ENCODE measurements around the gene NCOA7.

NCOA7 gene

DNA sequence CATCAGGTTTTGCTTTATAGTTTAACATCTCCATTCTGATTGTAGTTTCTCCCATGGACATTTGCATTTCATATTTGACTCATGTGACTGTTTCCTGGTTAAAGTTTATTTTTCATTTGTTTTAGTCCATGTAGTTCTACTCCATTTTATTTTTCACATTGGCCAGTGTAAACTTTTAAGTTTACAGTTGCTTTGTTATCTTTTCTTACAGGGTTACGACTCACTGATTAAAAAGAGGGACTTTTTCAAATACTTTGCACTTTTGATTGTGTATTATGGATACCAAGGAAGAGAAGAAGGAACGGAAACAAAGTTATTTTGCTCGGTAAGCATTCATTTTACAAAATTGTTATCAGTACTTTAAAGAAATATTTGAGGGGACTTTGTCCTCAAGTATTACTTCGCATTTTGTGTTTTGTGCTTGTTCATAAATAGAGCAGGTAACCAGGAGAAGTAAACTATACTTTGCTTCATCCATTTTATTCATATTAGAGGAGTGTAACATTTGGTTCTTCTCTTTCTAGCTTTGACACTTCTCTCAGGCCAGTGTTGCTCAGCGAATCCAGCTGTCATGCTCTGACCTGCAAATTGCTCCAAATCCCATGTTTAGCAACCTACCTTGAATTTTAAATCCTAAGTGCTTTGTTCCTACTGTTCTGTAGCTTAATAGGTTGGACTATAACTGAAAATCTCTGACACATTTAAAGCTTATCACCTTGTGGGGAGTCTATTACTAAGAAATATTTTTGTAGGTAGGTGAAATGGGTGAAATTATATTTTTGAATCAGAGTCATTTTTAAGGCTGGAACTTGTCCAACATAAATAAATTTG is 24.5 kb downstream of the NCOA7 start:
- no peak for DNase-seq

DNA sequence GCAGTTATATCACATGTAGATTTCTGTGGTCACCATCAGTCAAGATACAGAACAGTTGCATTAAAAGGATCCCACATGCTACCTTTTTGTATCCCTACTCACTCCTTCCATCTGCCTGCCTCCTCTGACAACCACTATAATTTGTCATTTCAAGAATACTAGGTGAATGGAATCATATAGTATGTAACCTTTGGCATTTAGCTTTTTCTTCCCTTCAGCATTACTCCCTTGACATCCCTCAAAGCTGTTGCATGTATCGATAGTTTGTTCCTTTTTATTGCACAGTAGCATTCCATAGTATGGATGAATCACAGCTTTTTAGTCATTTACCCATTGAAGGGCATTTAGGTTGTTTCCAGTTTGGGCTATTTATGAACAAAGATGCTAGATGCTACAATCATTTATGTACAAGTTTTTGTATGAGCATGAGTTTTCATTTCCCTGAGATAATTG is 26.1 kb downstream of the NCOA7 start:
- no peak for DNase-seq

DNA sequence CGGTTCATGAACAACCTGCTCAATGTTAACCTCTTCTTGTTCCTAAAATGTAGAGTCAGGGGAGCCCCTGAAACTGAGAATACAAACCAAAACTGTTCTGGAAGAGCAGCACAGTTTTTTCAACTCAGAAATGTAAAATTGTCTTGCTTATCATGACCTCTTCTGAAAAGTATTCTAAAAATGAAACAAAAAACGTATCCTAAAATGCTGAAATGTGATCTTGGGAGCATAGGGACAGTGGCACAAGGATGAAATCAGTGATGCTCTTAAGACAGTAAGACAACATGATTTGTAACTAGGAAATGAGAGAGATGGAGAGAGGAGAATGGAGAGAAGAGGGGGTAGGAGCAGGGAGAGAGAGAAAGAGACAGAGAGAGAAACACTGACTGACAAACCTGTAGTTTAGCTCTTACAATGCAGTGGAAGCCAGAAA is 27.5 kb downstream of the NCOA7 start:
- no peak for DNase-seq

DNA sequence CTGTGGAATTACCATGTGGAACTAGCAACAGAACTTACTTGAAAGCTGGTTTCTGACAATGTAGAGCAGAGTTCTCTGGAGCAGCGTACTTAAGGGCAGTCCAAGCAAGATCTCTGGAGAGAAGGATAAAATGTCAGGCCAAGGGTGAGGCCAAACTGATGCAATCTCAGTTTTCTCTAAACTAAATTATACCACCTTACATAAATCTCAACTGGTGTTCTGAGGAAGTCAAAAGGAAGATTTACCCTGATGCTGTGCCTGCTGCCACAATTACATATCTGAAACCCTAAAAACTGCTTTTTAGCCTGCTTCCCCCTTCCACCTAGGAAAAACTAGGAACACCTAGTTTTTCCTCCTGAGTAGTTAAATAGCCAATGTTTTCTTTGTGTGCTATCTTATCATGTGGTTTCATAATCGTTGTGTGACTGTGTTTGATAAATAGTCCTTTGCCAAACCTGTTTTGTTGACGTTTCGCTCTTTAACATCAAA is 28.1 kb downstream of the NCOA7 start:
- DNase-seq, result no peak

DNA sequence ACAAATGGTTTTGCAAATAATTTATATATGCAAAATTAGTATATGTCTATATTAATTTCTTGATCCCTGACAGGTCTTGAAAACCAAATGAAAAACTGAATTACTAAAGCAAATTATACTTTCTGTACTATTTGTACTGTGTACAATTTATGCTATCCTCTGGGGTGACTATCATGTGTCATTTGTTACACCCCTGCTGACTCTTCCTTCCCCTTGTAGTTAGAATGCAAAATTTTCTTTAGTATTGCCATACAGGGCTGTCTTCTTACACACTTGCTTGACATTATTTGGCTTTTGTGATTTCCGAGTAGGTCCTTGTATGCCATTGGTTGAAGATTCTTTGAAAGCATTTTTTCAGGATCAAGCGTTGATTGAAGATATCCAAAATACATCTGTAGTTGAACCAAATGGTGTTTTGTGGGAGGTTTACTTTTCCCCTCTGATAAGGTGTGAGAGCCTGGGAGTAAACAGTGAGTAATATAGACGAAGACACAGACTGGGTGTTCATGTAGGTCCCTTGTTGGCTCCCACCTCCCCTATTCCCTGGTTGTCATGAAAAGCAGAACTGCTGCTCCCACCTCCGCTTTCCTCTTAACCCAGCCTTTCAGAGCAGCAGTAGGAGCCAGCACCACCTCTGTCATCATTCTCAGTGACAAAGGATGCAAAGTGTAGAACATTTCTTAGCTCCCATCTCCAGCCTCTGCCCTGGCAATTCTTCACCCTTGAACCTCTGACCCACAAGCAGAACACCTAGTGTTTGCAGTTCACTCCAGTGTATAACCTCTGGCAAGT is 29.0 kb downstream of the NCOA7 start:
- no peak for DNase-seq

DNA sequence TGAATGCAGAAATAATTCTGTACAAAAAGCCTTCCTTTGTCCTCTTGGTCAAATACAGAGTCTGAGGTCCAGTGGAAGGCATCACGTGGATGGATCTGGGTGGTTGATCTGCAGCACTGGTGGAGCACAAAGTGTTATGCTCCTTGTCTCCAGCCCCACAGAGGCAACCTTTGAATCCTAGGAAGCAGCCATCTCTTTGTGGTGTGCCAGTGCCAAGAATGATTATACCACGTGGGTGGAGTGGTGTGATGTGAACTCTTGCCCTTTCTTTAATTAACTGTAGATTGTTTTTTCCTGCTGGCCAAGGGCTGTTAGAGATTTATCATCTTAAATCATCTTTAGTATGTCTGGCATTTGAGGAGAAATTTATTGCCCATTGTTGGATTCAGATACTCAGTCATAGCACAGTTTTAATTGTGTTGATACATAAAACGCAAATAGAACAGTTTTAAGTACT is 31.1 kb downstream of the NCOA7 start:
- no peak for DNase-seq

DNA sequence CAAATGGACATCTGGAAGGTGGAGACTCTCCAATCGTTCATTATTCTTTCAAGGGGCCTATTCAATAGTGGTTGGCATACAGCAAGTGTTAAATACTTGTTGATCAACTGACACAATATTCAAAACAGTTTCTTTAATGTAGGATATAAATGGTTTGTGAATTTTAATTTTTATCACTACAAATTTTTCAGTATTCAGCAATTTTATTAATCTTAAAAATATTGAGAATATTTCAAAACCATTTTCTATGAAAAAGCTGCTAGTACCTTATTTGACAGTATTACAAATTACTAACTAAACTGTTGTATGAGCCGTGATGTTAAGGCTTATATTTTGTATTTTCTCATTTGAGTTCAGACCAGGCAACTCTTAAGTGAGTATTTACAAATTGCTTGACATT is 32.4 kb downstream of the NCOA7 start:
- no peak for DNase-seq

DNA sequence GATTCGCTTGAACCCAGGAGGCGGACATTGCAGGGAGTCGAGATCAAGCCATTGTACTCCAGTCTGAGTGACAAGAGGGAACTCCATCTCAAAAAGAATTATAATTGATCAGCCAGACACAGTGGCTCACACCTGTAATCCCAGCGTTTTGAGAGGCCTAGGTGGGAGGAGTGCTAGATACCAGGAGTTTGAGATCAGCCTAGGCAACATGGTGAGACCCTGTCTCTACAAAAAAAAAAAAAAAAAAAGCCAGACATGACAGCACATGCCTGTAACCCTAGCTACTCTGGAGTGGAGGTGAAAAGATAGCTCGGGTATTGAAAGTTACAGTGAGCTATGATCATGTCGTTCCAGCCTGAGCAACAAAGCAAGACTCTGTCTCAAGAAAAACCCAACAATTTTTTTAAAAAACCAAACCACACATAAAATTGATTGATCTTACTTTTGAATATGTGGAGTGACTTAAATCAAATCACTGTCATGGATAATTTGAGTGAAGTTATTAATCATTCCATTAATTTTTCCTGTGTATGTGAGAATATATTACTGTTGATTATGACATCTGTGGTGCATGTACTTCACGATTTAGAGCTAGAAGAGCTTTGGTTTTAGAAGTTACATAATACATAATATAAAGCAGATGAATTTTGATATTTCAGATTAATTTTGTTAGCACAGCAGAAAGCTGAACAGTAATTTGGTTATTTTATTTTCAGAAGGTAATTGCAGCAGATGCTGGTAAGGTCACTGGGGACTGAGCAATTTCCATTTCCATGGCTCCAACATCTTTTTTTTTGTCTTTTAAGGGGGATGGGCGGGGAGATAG is 34.4 kb downstream of the NCOA7 start:
- DNase-seq, result no peak

DNA sequence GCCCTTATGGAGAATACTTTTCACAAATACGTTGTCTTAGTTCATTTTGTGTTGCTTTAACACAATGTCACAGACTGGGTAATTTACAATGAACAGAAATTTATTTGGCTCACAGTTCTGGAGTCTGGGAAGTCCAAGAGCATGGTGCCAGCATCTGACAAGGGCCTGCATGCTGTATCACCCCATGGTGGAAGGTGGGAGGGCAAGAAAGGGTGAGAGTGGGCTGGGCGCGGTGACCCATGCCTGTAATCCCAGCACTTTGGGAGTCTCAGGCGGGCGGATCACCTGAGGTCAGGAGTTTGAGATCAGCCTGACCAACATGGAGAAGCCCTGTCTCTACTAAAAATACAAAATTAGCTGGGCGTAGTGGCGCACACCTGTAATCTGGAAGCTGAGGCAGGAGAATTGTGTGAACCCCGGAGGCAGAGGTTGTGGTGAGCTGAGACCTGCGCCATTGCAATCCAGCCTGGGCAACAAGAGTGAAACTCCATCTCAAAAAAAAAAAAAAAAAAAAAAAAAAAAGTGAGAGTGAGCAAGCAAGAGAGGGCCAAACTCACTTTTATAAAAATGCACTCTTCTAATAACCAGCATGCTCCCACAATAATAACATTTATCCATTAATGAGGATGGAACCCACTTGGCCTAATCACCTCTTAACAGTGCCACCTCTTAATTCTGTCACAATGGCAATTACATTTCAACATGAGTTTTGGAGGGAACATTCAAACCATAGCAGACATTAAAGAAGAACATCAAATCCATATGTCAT is 36.1 kb downstream of the NCOA7 start:
- DNase-seq, result no peak

DNA sequence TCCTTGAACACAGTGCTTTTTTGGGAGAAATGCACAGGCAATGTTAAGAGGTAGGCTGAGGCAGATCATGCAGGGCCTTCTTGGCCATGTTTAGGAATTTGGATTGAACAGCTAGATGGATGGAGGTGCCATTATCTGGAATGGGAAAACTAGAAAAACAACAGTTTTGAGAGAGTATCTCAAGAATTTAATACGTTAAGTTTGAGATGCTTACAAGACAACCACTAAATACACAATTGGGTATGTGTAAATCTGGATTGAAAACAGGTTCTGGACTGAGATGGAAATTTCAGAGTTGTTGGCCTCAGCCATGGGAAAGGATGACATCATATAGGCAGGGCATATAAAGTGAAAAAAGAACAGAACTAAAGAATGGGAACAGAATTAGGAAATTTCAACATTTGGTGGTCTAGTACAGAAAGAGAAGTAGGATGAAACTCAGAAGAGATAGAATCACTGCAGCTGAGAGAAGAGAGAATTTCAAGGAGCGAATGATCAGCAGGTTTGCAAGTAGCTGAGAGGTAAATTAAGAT is 37.1 kb downstream of the NCOA7 start:
- no peak for DNase-seq

DNA sequence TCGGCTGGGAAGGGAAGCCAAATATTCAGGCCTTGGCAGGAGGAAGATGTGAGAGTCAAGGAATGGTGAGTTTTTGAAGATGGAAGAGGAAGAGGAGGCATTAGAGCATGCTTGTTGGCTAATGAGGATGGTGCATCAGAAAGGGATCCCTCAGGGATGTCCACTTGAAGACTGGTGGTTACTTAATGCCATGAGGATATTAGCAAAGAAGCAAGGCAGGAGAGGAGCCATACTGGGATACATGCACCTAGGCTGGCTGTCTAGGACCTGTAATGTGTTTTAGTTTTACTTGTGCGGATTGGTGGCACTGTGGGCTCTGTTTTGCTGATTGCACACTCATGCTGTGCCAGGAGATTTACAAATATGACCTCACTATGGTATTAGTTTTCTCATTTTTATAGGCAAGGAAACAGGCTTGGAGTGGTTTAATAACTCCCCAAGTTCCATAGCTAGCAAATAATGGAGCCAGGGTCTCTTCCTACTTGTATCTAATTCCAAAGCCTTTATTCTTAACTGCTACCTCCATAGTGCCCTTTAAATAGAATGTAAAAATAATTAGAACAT is 37.8 kb downstream of the NCOA7 start:
- DNase-seq, result no peak

DNA sequence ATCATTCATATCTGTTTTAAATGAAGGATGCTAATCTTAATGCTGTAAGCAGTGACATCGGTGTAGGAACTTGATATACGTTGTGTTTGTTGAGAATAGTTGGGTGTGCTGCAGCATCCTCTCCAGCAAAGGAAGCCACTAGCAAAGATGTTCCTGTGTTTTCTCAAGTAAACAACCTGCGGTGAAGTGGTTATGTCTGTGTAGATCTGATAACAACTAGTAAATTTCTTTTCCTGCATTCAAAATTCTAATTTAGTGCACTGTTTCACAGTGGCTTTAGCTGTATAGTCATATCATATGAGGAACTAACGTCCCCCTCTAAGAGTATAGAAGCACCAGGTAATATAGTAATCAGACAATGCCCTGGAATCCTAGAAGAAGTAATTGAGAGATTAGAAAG is 38.7 kb downstream of the NCOA7 start:
- DNase-seq, result peak; percentile 59

DNA sequence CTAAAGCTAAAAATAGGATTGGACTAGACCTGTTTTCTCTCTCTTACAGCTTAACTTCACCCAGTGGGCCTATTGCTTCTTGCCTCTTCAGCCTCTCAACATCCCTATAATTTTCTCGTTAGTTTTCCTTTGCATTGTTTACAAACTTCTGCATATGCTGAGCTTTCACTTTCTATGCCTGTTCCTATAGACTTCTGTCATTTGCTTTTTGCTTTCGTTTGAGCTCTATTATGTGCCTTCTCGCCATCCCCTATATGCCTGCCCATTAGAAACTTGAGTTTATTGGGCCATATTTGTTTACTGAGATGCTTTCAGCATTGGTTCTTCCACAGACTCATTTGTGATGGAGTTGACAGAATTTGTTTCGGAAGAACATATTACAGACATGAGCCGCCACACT is 40.9 kb downstream of the NCOA7 start:
- DNase-seq, result no peak

DNA sequence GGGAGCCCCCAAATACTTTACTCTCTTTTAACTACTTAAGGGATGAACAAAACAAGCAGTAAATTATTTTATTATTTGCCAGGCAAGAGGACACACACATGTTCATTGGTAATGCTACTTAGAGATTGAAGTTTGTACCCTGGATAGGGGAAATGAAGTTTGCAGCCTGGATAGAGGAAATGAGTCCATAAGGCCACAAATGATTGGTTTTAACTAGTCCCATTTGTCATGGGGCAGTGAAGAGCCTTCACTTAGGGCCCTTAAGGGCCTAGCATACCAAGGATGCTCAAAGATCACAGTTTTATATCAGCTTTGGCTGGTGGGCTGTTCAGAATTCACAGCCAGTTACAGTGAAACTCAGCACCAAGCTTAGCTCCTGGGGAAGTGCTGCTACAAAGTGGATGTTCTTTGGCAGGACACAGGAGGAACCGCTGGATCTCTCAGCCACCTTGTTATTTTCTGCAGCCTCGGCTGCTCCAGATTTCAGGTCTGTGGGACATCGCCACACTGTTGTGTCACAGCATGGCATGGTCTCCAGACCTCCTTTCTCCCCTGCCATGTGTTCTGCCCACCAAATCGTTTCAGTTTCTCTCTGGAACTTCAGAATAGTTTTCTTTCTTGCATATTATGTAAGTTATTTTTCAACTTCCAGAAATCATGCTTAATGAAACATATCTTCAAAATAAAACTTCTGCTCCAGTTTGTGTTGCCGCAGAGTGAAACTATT is 41.8 kb downstream of the NCOA7 start:
- DNase-seq, result no peak

DNA sequence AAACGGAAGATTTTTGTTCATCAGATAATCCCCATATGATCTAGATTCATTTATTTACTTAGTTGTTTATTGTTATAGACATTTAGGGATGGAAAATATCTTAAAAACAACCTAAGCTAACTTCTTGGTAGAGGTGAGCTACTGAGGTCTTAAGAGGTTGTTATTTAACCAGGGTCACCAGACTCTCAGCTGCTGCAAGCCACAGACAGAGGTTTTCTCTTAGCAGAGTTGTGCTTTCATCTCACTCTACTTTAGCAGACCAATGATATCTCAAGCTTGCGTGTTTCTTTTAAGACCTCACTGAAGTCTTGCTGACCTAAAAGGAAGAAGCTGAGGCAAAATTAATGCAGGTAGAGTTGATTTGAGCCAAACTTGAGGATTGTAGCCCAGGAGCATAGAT is 43.6 kb downstream of the NCOA7 start:
- peak; percentile 29 for DNase-seq

DNA sequence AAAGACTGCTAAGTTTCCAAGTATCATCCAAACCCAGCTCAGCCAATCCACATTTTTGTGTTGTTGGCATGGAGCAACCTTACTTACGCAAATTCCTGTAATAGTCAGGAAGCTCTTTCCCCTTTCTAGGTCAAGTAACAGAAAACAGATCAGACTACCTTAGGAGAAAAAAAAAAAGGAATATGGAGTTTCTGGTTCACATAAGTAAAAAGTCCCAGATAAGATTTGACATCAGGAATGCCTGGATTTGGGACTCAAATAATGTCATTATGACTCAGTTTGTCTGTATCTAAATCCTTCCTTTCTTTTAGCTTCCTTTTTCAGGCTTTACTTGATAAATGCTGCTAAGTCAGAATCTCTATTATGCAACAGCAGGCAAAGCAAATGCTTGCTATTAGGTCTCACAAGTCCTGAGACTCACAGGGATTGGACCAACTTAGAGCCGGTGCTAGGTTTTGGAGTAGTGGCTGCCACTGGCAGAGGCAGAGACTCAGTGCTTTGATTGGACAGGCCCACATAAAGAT is 44.5 kb downstream of the NCOA7 start:
- no peak for DNase-seq

DNA sequence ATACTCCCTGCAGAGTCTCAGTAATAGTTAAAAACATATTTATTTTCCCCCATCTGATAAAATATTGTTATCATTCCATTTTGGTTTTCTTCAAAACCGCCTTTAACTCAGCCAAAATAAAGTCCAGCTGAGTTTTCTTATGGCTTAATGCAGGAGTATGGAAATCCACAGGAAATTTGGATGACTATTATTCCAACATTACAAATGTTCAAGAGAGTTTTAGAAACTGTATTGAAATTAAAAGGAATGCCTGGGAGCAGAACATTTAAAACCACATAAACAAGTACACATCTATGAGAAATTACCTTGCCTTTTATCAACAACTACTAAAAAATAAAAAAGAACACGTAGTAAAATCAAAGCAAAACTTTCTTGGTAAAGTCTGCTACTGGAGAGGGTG is 45.7 kb downstream of the NCOA7 start:
- no peak for DNase-seq

DNA sequence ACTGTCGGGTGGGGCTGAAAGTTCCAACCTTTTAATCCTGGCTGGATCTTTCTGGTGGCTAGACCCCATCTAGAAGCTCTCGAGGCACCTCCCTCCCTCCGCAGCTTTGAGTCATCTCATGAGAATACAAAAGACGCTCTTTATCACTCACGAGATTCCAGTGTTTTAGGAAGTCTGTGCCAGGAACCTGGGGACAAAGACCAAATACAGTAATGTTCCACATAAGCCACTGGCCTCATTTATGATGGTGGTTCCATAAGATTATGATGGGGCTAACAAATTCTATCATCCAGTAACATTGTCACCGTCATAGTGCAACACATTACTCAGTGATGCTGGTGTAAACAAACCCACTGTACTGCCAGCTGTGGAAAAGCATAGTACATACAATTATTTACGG is 48.7 kb downstream of the NCOA7 start:
- DNase-seq, result no peak

DNA sequence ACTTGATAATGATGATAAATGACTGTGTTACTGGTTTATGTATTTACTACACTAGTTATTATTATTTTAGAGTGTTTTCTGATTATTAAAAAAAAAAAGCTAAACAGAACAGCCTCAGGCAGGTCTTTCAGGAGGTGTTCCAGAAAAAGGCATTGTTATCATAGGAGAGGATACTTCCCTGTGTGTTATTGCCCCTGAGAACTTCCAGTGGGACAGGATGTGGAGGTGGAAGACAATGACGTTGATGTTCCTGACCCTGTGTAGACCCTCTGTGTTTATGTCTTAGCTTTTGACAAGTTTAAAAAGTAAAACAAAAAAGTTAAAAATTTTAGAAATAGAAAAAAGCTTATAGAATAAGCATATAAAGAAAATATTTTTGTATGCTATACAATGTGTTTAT is 49.1 kb downstream of the NCOA7 start:
- no peak for DNase-seq

DNA sequence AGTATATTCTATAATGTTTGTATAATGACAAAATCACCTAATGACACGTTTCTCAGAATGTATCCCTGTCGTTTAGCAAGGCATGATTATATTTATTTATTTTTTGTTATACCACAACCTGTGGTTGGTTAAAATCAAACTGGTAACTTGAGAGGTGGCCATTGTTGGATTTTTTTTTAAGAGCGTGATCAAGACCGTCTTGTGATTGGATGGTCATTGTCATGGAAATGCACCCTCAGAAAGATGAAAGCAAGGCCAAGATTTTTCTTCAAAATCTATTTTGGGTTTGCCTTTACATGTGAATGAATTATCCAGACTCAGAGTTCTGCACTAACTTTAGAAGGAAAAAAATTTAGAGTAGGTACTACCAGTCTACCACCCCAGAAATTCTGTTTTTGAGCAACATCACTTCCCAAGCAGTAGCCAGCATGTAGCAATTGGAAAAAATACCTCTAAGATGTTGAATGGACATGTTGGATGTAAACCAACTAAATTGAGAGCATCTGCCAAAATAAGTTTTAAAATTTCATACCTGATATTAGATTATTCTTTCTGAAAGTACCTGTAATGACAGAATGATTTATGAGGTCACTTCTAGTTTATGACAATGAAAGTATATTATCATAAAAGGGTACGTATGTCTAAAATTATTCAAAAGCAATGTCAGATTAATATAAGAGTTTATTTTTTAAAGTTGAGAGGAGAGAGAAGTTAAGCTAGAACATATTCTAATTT is 50.8 kb downstream of the NCOA7 start:
- no peak for DNase-seq

Data from central memory CD4-positive, alpha-beta T cell (primary cell).